ENCODE results near the gene GJB1. TPM values are rescaled to one million over a fixed set of nuclear protein-coding genes. Genes with fewer than 3 reads are reported as not detected.

GJB1 gene
- not detected for total RNA-seq (2013)
- not detected for polyA plus RNA-seq
- not detected in 2 replicates for polyA minus RNA-seq
- 0 to 0.58 (median 0) reads per million in 11 experiments for total RNA-seq

DNA sequence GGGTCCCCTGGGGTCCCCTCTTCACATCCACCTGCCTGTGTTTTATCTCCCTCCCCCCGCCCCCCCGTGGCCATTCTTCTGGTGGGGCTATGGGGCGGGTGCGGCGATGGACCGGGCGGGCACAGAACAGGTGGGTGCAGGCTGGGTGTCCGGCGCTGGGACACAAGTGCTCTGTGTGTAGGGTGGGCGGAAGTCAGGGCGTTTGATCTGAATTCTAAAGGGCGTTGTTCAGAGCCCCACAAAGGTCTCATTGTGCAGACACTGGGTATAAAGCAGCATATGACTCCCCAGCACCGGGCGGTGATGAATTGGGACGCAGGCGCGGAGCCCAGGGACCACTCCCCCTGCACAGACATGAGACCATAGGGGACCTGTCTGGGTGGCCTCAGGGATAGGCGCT lies at the start of gene GJB1:
GJB1 (plus strand) TSS at position 296 of the 400 bp plus-strand sequence. CDS start 484 bp downstream, outside the sequence.
- Histone ChIP-seq H3K36me3 (replicated peaks in 1 of 2; ENCODE audit: control insufficient read depth in 1 of 2, insufficient read depth in 2 of 2, low read length in 2 of 2) (no peaks in the 10 kb centered on the region), H3K79me2 (ENCODE audit: insufficient read depth, low read length) (no peaks in the 10 kb centered on the region), H3K27me3 (ENCODE audit: control insufficient read depth in 2 of 2, insufficient read depth in 2 of 2, low read length in 2 of 2) (no peaks in the 10 kb centered on the region), H3K27ac (ENCODE audit: low read depth in 1 of 2, low read length in 2 of 2) (no peak within 1 kb of the TSS), H3K4me2 (replicated peaks; ENCODE audit: extremely low read depth, low read length, poor library complexity, severe bottlenecking) (no peak within 1 kb of the TSS), H3K4me1 (ENCODE audit: control insufficient read depth in 1 of 2, insufficient read depth in 2 of 2, low read length in 2 of 2) (no peaks in the 10 kb centered on the region), H2AFZ (ENCODE audit: insufficient read depth, low read depth, low read length, poor library complexity, severe bottlenecking) (no peak within 1 kb of the TSS), H3K9me3 (replicated peaks in 1 of 2; ENCODE audit: control insufficient read depth in 1 of 2, insufficient read depth in 1 of 2, low read length in 2 of 2) (no peaks in the 10 kb centered on the region), H4K20me1 (ENCODE audit: insufficient read depth, low read length) (no peaks in the 10 kb centered on the region), H3K9ac (ENCODE audit: insufficient read depth, low read length, poor library complexity, severe bottlenecking) (no peak within 1 kb of the TSS), H3K4me3 (replicated peaks in 1 of 3; ENCODE audit: low read depth in 2 of 3, low read length in 3 of 3) (no peak within 1 kb of the TSS)
- H3K27me3 Mint-ChIP-seq (ENCODE audit: low read depth in 3 of 3) = peaks cover 0 to 6% (median 1%) of the 10 kb centered on the region in 3 donors
- intact Hi-C loops (cut with micrococcal nuclease) = no loop called here
- TF ChIP-seq, protein P1, sequence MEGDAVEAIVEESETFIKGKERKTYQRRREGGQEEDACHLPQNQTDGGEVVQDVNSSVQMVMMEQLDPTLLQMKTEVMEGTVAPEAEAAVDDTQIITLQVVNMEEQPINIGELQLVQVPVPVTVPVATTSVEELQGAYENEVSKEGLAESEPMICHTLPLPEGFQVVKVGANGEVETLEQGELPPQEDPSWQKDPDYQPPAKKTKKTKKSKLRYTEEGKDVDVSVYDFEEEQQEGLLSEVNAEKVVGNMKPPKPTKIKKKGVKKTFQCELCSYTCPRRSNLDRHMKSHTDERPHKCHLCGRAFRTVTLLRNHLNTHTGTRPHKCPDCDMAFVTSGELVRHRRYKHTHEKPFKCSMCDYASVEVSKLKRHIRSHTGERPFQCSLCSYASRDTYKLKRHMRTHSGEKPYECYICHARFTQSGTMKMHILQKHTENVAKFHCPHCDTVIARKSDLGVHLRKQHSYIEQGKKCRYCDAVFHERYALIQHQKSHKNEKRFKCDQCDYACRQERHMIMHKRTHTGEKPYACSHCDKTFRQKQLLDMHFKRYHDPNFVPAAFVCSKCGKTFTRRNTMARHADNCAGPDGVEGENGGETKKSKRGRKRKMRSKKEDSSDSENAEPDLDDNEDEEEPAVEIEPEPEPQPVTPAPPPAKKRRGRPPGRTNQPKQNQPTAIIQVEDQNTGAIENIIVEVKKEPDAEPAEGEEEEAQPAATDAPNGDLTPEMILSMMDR (IDR thresholded peaks at IDR 0.05) = no peak
- H3K4me1 Mint-ChIP-seq = peaks cover 7% of the 10 kb centered on the region
- no peaks in the 10 kb centered on the region for H3K36me3 Mint-ChIP-seq
- H3K9me3 Mint-ChIP-seq = peaks cover 0 to 2% (median 0%) of the 10 kb centered on the region in 7 donors
- no peak within 1 kb of the TSS for H3K27ac Mint-ChIP-seq
- no CpG with 5 or more reads among the region's 18 CpGs for WGBS (ENCODE audit: insufficient coverage)
- no peak for DNase-seq
- H3K4me3 Mint-ChIP-seq = no peak within 1 kb of the TSS

DNA sequence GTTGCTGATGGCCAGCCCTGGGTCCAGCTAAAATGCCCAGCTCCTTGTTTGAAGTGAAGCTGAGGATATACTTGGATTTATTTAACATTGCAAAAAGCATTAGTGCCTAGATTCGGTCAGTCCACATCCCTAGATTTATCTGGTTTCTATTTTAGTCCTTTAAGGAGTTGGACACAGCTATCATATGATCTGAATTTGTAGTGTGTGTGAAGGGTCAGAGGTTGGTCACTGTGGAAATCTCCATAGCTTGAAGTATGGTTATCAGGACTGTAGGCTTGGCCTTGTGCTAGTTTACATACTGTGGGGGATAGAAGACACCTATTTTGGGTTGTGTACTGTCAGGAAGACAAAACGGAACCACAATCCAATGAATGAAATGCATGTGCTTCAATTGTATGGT lies 49.6 kb upstream of the GJB1 start:
- intact Hi-C loops (cut with micrococcal nuclease) = loop anchor here in 1 of 2 donors (10.0 kb wide), 1 partner anchor 79 kb away; the partner anchor contains the start of gene FOXO4
- peaks cover 25 to 32% of the 10 kb centered on the region in 2 donors for H3K36me3 Mint-ChIP-seq
- no peak overlapping the region for H3K9ac ChIP-seq (ENCODE audit: insufficient read depth, low read length, poor library complexity, severe bottlenecking)
- H3K4me3 Mint-ChIP-seq = no peak overlapping the region
- no peaks in the 10 kb centered on the region for H3K9me3 Mint-ChIP-seq
- no peak overlapping the region for H3K4me3 ChIP-seq (replicated peaks in 1 of 3; ENCODE audit: low read depth in 2 of 3, low read length in 3 of 3)
- TF ChIP-seq, protein P1 (IDR thresholded peaks at IDR 0.05) = no peak
- H3K27me3 ChIP-seq (ENCODE audit: control insufficient read depth in 2 of 2, insufficient read depth in 2 of 2, low read length in 2 of 2) = no peaks in the 10 kb centered on the region
- H3K9me3 ChIP-seq (replicated peaks in 1 of 2; ENCODE audit: control insufficient read depth in 1 of 2, insufficient read depth in 1 of 2, low read length in 2 of 2) = no peaks in the 10 kb centered on the region
- no peak for DNase-seq
- no peak overlapping the region for H3K27ac ChIP-seq (ENCODE audit: low read depth in 1 of 2, low read length in 2 of 2)
- peaks cover 15% of the 10 kb centered on the region for H3K79me2 ChIP-seq (ENCODE audit: insufficient read depth, low read length)
- no peak overlapping the region for H3K27ac Mint-ChIP-seq
- H3K4me1 Mint-ChIP-seq = peaks cover 46% of the 10 kb centered on the region
- H3K36me3 ChIP-seq (replicated peaks in 1 of 2; ENCODE audit: control insufficient read depth in 1 of 2, insufficient read depth in 2 of 2, low read length in 2 of 2) = peaks cover 5 to 21% of the 10 kb centered on the region in 2 donors
- peaks cover 18 to 23% of the 10 kb centered on the region in 2 donors for H3K4me1 ChIP-seq (ENCODE audit: control insufficient read depth in 1 of 2, insufficient read depth in 2 of 2, low read length in 2 of 2)
- H4K20me1 ChIP-seq (ENCODE audit: insufficient read depth, low read length) = no peaks in the 10 kb centered on the region
- H3K27me3 Mint-ChIP-seq (ENCODE audit: low read depth in 3 of 3) = peaks cover 0 to 9% (median 0%) of the 10 kb centered on the region in 3 donors
- no CpG with 5 or more reads among the region's 2 CpGs for WGBS (ENCODE audit: insufficient coverage)
- no peak overlapping the region for H3K4me2 ChIP-seq (replicated peaks; ENCODE audit: extremely low read depth, low read length, poor library complexity, severe bottlenecking)
- no peak overlapping the region for H2AFZ ChIP-seq (ENCODE audit: insufficient read depth, low read depth, low read length, poor library complexity, severe bottlenecking)
